22Rv1 (cell line): ENCODE results near the gene ALOX5.

Experiments used
- CTCF ChIP-seq: fragments of 450-650 bp; IDR thresholded peaks from 2 replicates; pipeline ENCODE4 v1.5.1; 2017; ENCODE audit warnings: mild to moderate bottlenecking
- ZFX ChIP-seq: fragments of 450-650 bp; IDR thresholded peaks from 2 replicates; pipeline ENCODE4 v1.6.1; 2017; ENCODE audit warnings: antibody characterized with exemption, borderline replicate concordance

GRCh38 chr10:45446858-45447257, 72.8 kb downstream of the ALOX5 start:
- TF ChIP-seq CTCF (no peak), ZFX (no peak)
